Calu3 (cell line): ENCODE results near the gene CIB1. TPM values are rescaled to one million over a fixed set of nuclear protein-coding genes. Genes with fewer than 3 reads are reported as not detected.
A peak's percentile ranks its signal among the peaks of the same experiment; 100 is the strongest.

Experiments
- BruUV-seq: library from RNA; stranded (reverse); fragments of 400-500 nt; replicated peaks from 2 replicates; lab custom pipeline; 2021; lab: Mats Ljungman, UMichigan
- CTCF ChIA-PET: fragments of 300-600 bp; sonication (Branson Sonifier 250); formaldehyde crosslinking; loops from one replicate; lab custom pipeline; 2022; ENCODE audit warnings: antibody characterized with exemption; lab: Charles Lee
- DNase-seq: peaks from one replicate; pipeline ENCODE4 v3.0.0; 2022
- H3K27ac Mint-ChIP-seq: one replicate; pipeline ENCODE4 v1.8.0; 2022; ENCODE audit warnings: mixed read lengths; ENCODE audit not compliant: unreplicated experiment
- H3K27me3 Mint-ChIP-seq: one replicate; pipeline ENCODE4 v1.8.0; 2022; ENCODE audit warnings: mixed read lengths; ENCODE audit not compliant: unreplicated experiment
- H3K36me3 Mint-ChIP-seq: one replicate; pipeline ENCODE4 v1.8.0; 2022; ENCODE audit warnings: mild to moderate bottlenecking, moderate library complexity, mixed read lengths; ENCODE audit not compliant: insufficient read depth, unreplicated experiment
- H3K4me1 Mint-ChIP-seq: one replicate; pipeline ENCODE4 v1.8.0; 2022; ENCODE audit warnings: mild to moderate bottlenecking, low read depth, mixed read lengths; ENCODE audit not compliant: unreplicated experiment
- H3K4me3 Mint-ChIP-seq: one replicate; pipeline ENCODE4 v1.8.0; 2022; ENCODE audit warnings: mild to moderate bottlenecking, low read depth, moderate library complexity, mixed read lengths; ENCODE audit not compliant: unreplicated experiment
- H3K9me3 Mint-ChIP-seq: one replicate; pipeline ENCODE4 v1.8.0; 2022; ENCODE audit warnings: low read depth, mixed read lengths; ENCODE audit not compliant: unreplicated experiment
- intact Hi-C: fragments of 100-400 bp; cut with micrococcal nuclease; formaldehyde crosslinking; loops from one replicate; pipeline ENCODE4 v1.10.0; 2022; ENCODE audit not compliant: unreplicated experiment
- total RNA-seq: library from RNA; stranded (reverse); gene quantifications from 2 replicates; pipeline ENCODE4 v1.2.3, GENCODE V29; 2022
- TF ChIP-seq, protein P1 (sequence below): fragments of 200-600 bp; IDR thresholded peaks from one replicate; pipeline ENCODE4 v1.8.0; 2022; ENCODE audit warnings: antibody characterized with exemption; ENCODE audit not compliant: unreplicated experiment

CIB1 gene
- total RNA-seq, 1 experiment from 2014 or later, result 82.8 TPM

DNA sequence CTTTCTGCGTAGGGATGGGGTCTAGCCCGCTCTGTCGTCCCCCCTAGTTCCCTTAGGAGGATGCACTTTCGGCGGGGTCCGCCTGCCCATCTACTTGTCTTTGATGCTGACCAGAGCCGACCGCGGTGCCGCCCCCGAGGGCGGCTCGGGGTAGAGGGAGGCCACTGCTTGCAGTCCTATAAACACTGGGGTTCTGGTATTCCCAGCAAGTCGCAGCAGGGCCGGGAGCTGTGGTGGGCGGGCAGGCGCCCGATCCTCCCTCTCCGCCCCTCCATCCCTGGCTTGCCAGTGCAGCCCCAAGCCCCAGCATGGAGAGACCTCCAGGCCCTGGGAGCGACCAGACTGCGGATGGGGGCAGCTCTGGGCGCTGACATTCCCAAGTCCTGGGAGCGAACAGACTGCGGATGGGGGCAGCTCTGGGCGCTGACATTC lies 31.8 kb downstream of the CIB1 start:
- H3K4me1 Mint-ChIP-seq, result peaks cover 19% of the 10 kb centered on the region
- no peaks in the 10 kb centered on the region for H3K9me3 Mint-ChIP-seq
- H3K36me3 Mint-ChIP-seq, result peaks cover 34% of the 10 kb centered on the region
- no TSS peak for BruUV-seq
- H3K27ac Mint-ChIP-seq, result peak overlapping the region; percentile 52
- DNase-seq, result peak; percentile 20
- peak overlapping the region; percentile 73 for H3K4me3 Mint-ChIP-seq
- TF ChIP-seq, protein P1, sequence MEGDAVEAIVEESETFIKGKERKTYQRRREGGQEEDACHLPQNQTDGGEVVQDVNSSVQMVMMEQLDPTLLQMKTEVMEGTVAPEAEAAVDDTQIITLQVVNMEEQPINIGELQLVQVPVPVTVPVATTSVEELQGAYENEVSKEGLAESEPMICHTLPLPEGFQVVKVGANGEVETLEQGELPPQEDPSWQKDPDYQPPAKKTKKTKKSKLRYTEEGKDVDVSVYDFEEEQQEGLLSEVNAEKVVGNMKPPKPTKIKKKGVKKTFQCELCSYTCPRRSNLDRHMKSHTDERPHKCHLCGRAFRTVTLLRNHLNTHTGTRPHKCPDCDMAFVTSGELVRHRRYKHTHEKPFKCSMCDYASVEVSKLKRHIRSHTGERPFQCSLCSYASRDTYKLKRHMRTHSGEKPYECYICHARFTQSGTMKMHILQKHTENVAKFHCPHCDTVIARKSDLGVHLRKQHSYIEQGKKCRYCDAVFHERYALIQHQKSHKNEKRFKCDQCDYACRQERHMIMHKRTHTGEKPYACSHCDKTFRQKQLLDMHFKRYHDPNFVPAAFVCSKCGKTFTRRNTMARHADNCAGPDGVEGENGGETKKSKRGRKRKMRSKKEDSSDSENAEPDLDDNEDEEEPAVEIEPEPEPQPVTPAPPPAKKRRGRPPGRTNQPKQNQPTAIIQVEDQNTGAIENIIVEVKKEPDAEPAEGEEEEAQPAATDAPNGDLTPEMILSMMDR, result no peak
- CTCF ChIA-PET, result interaction anchor here (0.7 to 3.5 kb wide), 3 partner anchors 11 to 980 kb away, joined by 3 to 13 read pairs (median 6); no protein-coding TSS in a partner anchor
- intact Hi-C loops, result no loop called here
- H3K27me3 Mint-ChIP-seq, result no peaks in the 10 kb centered on the region

GRCh38 chr15:90201130-90201943 lies 32.4 kb downstream of the CIB1 start, which contains the start of gene SEMA4B:
SEMA4B (plus strand) TSS chr15:90201330; CDS start chr15:90201579, 249 bp downstream.
- intact Hi-C loops, result no loop called here
- TF ChIP-seq, protein P1, result no peak
- Mint-ChIP-seq H3K27me3 (no peaks in the 10 kb centered on the region), H3K4me3 (peak within 1 kb of the TSS; percentile 73), H3K36me3 (peaks cover 30% of the 10 kb centered on the region), H3K4me1 (peaks cover 19% of the 10 kb centered on the region), H3K27ac (peak within 1 kb of the TSS; percentile 52), H3K9me3 (no peaks in the 10 kb centered on the region)
- peak; percentile 84 for DNase-seq
- BruUV-seq, result no TSS peak
- CTCF ChIA-PET, result interaction anchor here (0.6 to 3.5 kb wide), 6 partner anchors 9 to 981 kb away, joined by 3 to 13 read pairs (median 4); no protein-coding TSS in a partner anchor

DNA sequence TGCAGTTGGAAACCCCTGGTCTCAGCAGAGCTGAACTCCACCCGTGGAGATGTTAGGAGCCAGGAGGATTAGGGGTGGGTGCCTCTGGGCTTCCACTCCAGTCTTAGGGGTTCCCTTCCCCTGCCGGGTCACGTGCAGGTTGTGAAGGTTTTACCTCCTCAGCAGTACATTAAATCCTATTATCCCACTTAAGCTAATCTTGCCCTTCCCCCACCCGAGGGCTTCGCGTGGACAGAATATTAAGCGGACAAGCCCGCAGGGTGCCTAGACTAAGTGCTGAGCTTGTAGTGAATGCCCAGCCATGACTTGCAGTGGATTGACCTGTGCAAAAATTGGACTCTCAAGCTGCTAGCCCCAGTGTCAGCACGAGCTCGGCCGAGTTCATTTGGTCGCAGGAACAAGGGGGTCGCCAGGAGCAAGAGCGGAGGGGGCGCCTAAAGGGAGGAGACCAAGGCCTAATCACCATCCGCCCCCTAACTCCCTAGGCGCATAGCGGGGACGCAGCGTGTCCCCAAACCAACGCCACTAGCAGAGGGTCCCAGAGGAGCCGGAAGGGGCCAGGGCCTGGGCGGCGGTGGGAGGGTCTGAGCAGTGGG lies 33.1 kb downstream of the CIB1 start:
- CTCF ChIA-PET, result interaction anchor here (0.6 to 3.5 kb wide), 5 partner anchors 8 to 68 kb away, joined by 3 to 13 read pairs (median 6); no protein-coding TSS in a partner anchor
- Mint-ChIP-seq H3K27me3 (no peaks in the 10 kb centered on the region), H3K4me1 (peaks cover 19% of the 10 kb centered on the region), H3K36me3 (peaks cover 23% of the 10 kb centered on the region), H3K4me3 (peak overlapping the region; percentile 73), H3K9me3 (no peaks in the 10 kb centered on the region), H3K27ac (no peak overlapping the region)
- TF ChIP-seq, protein P1, result no peak
- BruUV-seq, result TSS peak; percentile 55
- DNase-seq, result no peak
- intact Hi-C loops, result no loop called here

DNA sequence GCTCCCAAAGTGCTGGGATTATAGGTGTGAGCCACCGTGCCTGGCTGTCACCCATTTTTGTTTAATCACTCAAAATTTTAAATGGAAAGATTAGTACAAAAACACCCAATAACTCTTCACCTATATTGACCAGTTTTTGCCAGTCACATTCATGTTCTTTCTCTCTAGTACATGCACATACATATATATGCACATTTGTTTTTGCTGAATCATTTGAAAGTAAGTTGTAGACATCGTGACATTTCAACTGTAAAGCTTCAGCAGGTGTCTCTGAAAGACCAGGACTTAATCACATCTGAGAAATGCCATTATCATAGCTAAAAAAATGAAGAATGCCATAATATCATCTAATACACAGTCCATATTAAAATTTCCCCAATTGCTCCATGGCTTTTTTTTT lies 39.1 kb downstream of the CIB1 start:
- Mint-ChIP-seq H3K27me3 (no peaks in the 10 kb centered on the region), H3K4me1 (peaks cover 42% of the 10 kb centered on the region), H3K4me3 (no peak overlapping the region), H3K9me3 (no peaks in the 10 kb centered on the region), H3K36me3 (peaks cover 4% of the 10 kb centered on the region), H3K27ac (no peak overlapping the region)
- TF ChIP-seq, protein P1, result no peak
- CTCF ChIA-PET, result no interaction called here
- no TSS peak for BruUV-seq
- intact Hi-C loops, result no loop called here
- DNase-seq, result no peak
